Endothelial cell of umbilical vein (primary cell): ENCODE measurements around the gene OR56A3. TPM values are rescaled to one million over a fixed set of nuclear protein-coding genes. Genes with fewer than 3 reads are reported as not detected.
"Not testable (repeated sequence)": the region's sequence is repeated elsewhere in the genome, so short reads cannot be mapped to it uniquely, and the experiment has no call there.

Source experiments
- BruUV-seq: library from RNA; stranded (reverse); fragments of 400-500 nt; replicated peaks from 2 replicates; lab custom pipeline; 2021; lab: Mats Ljungman, UMichigan
- CTCF ChIA-PET: fragments of 300-600, 350-600 bp; sonication (Branson Sonifier 250); formaldehyde crosslinking; loops from one replicate; lab custom pipeline; 2021; ENCODE audit warnings: antibody characterized with exemption, inconsistent platforms; lab: Charles Lee
- POLR2A ChIA-PET: fragments of 300-600, 350-600 bp; sonication (Branson Sonifier 250); formaldehyde crosslinking; loops from one replicate; lab custom pipeline; 2021; ENCODE audit warnings: antibody characterized with exemption, inconsistent platforms; lab: Charles Lee
- DNase-seq: peaks from one replicate; pipeline ENCODE4 v3.0.0-alpha.2; 2011; ENCODE audit warnings: low read depth, low spot score
- FAIRE-seq: peaks from 2 replicates; lab custom pipeline; 2011; peaks lifted over from hg19 to GRCh38; lab: Jason Lieb, UNC
- H2AFZ ChIP-seq: 2 replicates; pipeline ENCODE4 v1.6.0; 2012; ENCODE audit warnings: low read depth, low read length, control low read depth, inconsistent platforms
- H3K27ac ChIP-seq: 2 replicates; pipeline ENCODE4 v1.5.1; 2011; ENCODE audit warnings: low read depth, mild to moderate bottlenecking, control low read depth, low read length, moderate library complexity; ENCODE audit not compliant: insufficient read depth
- H3K27me3 ChIP-seq, 2 experiments: 2 replicates each; pipeline versions ENCODE4 v1.6.0 to v1.6.1; 2011; ENCODE audit warnings: low read length in 2 of 2, mixed read lengths in 1 of 2; ENCODE audit not compliant: control insufficient read depth in 2 of 2, insufficient read depth in 2 of 2
- H3K36me3 ChIP-seq, 2 experiments: 2 replicates in 1 of 2; 3 replicates in 1 of 2; pipeline ENCODE4 v1.5.1; 2011; ENCODE audit warnings: low read length in 2 of 2, mild to moderate bottlenecking in 1 of 2, moderate library complexity in 1 of 2; ENCODE audit not compliant: control insufficient read depth in 2 of 2, insufficient read depth in 2 of 2; ENCODE audit errors: extremely low read depth in 1 of 2
- H3K4me1 ChIP-seq: 3 replicates; pipeline ENCODE4 v1.5.1; 2011; ENCODE audit warnings: mild to moderate bottlenecking, low read length; ENCODE audit not compliant: control insufficient read depth, insufficient read depth; ENCODE audit errors: extremely low read depth
- H3K4me2 ChIP-seq: 2 replicates; pipeline ENCODE4 v1.6.1; 2011; ENCODE audit warnings: low read length, control low read depth, mixed read lengths; ENCODE audit not compliant: insufficient read depth
- H3K4me3 ChIP-seq, 3 experiments: fragments of 200-600 bp in 1 of 3; sonication (generic), shearing (Covaris generic) in 1 of 3; replicated peaks in 1 of 3; 2 replicates each; pipeline ENCODE4 v1.5.1; 2011 to 2016; ENCODE audit warnings: control low read depth in 3 of 3, low read length in 3 of 3, mild to moderate bottlenecking in 2 of 3, inconsistent platforms in 1 of 3, low read depth in 1 of 3, moderate library complexity in 1 of 3; ENCODE audit not compliant: insufficient read depth in 1 of 3
- H3K79me2 ChIP-seq: 2 replicates; pipeline ENCODE4 v1.6.0; 2012; ENCODE audit warnings: low read length, inconsistent platforms; ENCODE audit not compliant: control insufficient read depth, insufficient read depth
- H3K9ac ChIP-seq: replicated peaks from 2 replicates; pipeline ENCODE3; 2011; ENCODE audit warnings: low read length, control low read depth; ENCODE audit not compliant: insufficient read depth; ENCODE audit errors: extremely low read depth
- H3K9me1 ChIP-seq: replicated peaks from 3 replicates; pipeline ENCODE4 v1.6.0; 2011; ENCODE audit warnings: mild to moderate bottlenecking, low read length; ENCODE audit not compliant: control insufficient read depth, insufficient read depth; ENCODE audit errors: extremely low read depth
- H3K9me3 ChIP-seq: replicated peaks from 2 replicates; pipeline ENCODE4 v1.5.1; 2012; ENCODE audit warnings: low read length, inconsistent platforms; ENCODE audit not compliant: control insufficient read depth, insufficient read depth
- H4K20me1 ChIP-seq: replicated peaks from 2 replicates; pipeline ENCODE3; 2011; ENCODE audit warnings: mild to moderate bottlenecking, low read length; ENCODE audit not compliant: control insufficient read depth, insufficient read depth; ENCODE audit errors: extremely low read depth
- EZH2 ChIP-seq: IDR thresholded peaks from 2 replicates; pipeline ENCODE4 v1.6.1; 2012; ENCODE audit warnings: borderline replicate concordance, low read depth, mild to moderate bottlenecking, moderate library complexity, low read length, inconsistent platforms; ENCODE audit not compliant: severe bottlenecking
- FOS ChIP-seq: IDR thresholded peaks from 2 replicates; pipeline ENCODE4 v1.6.1; 2011; ENCODE audit warnings: mild to moderate bottlenecking, low read length, moderate library complexity, borderline replicate concordance; ENCODE audit not compliant: insufficient read depth
- GATA2 ChIP-seq: IDR thresholded peaks from 2 replicates; pipeline ENCODE4 v1.7.0; 2011; ENCODE audit warnings: low read depth, mild to moderate bottlenecking, moderate library complexity, mixed read lengths, low read length; ENCODE audit not compliant: insufficient read length, insufficient read depth
- MYC ChIP-seq: IDR thresholded peaks from one replicate; pipeline ENCODE4 v1.6.1; 2011; ENCODE audit warnings: mild to moderate bottlenecking, low read depth, low read length
- POLR2A ChIP-seq: IDR thresholded peaks from 2 replicates; pipeline ENCODE4 v1.6.1; 2012; ENCODE audit warnings: low read depth, mild to moderate bottlenecking, control low read depth, low read length
- dilution Hi-C: fragments of 300-500 bp; cut with MboI; formaldehyde crosslinking; loops from one replicate; pipeline ENCODE4 v1.15.0; 2019; ENCODE audit warnings: low sequenced_read_pairs; ENCODE audit not compliant: extremely low pct_ligation_motif_present
- intact Hi-C: fragments of 100-400 bp; cut with micrococcal nuclease; formaldehyde crosslinking; loops from one replicate; pipeline ENCODE4 v1.10.0; 2022
- polyA plus RNA-seq, 4 experiments: library from polyadenylated mRNA; depleted of rRNA in 3 of 4; stranded (reverse) in 3 of 4; unstranded in 1 of 4; fragments of >200 nt; gene quantifications; 2 replicates each; pipeline versions ENCODE4 v1.2.1 to v1.2.3, GENCODE V29; 2011 to 2012; ENCODE audit warnings: missing spikeins in 1 of 4
- total RNA-seq: library from RNA; stranded (reverse); gene quantifications from 2 replicates; pipeline ENCODE4 v1.2.3, GENCODE V29; 2021
- TF ChIP-seq, protein P1 (sequence below), 2 donors: IDR thresholded peaks; 1 replicate in 1 of 2; 2 replicates in 1 of 2; pipeline ENCODE4 v1.5.1; 2011; ENCODE audit warnings: low read length in 2 of 2, mild to moderate bottlenecking in 2 of 2, moderate library complexity in 2 of 2, control low read depth in 1 of 2, inconsistent platforms in 1 of 2, low read depth in 1 of 2; ENCODE audit not compliant: insufficient read depth in 1 of 2; ENCODE audit errors: extremely low read depth in 1 of 2

OR56A3 gene
- total and polyA plus RNA-seq, 2 donors (not counting 3 experiments of a cell fraction or from before 2014, with no cell fraction given): not detected

DNA sequence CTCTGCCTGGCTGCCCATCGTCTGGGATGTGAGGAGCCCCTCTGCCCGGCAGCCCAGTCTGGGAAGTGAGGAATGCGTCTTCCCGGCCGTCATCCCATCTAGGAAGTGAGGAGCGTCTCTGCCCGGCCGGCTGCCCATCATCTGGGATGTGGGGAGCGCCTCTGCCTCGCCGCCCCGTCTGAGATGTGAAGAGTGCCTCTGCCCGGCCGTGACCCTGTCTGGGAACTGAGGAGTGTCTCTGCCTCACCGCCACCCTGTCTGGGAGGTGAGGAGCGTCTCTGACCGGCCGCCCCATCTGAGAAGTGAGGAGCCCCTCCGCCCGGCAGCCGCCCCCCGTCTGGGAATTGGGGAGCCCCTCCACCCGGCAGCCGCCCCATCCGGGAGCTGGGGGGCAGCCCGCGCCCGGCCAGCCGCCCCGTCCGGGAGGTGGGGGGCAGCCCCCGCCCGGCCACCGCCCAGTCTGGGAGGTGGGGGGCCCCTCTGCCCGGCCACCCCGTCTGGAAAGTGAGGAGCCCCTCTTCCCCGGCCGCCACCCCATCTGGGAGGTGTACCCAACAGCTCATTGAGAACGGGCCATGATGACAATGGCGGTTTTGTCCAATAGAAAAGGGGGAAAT is 18.8 kb downstream of the OR56A3 start:
- H3K4me2 ChIP-seq, H3K4me3 ChIP-seq, H4K20me1 ChIP-seq, CTCF ChIA-PET, H3K9me3 ChIP-seq, H3K9me1 ChIP-seq, H2AFZ ChIP-seq, H3K79me2 ChIP-seq, intact Hi-C loops, H3K9ac ChIP-seq, H3K4me1 ChIP-seq, DNase-seq, H3K27ac ChIP-seq, BruUV-seq, dilution Hi-C loops, FAIRE-seq, POLR2A ChIA-PET, H3K36me3 ChIP-seq, H3K27me3 ChIP-seq: not testable (repeated sequence)

DNA sequence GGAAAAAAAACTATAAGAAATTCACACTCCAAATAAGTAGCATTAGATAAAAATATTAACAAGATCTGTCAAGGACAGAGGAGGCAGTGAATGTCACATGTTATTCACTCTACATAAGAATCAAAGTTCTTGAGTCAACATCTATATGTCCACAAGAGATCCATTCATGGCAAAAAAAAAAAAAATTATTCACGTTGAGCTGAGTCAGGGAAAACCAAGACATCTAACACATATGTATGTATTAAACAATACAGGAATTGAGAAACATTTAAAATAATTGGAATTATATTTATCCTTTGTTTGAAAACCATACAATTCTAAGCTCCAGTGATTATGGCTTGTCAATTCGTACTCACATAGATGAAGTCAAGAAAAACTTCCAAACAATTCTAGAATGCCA is 24.9 kb downstream of the OR56A3 start:
- dilution Hi-C loops: no loop called here
- no TSS peak for BruUV-seq

More for the DNA sequence above, 24.9 kb downstream of the OR56A3 start:
- Histone ChIP-seq H3K4me3 (no peak overlapping the region), H3K4me2 (no peak overlapping the region), H3K79me2 (no peaks in the 10 kb centered on the region), H3K27me3 (no peaks in the 10 kb centered on the region), H4K20me1 (no peaks in the 10 kb centered on the region), H3K9ac (no peak overlapping the region), H3K36me3 (no peaks in the 10 kb centered on the region), H3K4me1 (no peaks in the 10 kb centered on the region), H3K27ac (no peak overlapping the region), H3K9me3 (no peaks in the 10 kb centered on the region), H2AFZ (no peak overlapping the region), H3K9me1 (no peaks in the 10 kb centered on the region)
- ChIA-PET CTCF (no interaction called here), POLR2A (no interaction called here)
- FAIRE-seq (no peak), DNase-seq (no peak)
- intact Hi-C loops: no loop called here
- TF ChIP-seq POLR2A (no peak), GATA2 (no peak), FOS (no peak), EZH2 (no peak), MYC (no peak)
- TF ChIP-seq, protein P1, sequence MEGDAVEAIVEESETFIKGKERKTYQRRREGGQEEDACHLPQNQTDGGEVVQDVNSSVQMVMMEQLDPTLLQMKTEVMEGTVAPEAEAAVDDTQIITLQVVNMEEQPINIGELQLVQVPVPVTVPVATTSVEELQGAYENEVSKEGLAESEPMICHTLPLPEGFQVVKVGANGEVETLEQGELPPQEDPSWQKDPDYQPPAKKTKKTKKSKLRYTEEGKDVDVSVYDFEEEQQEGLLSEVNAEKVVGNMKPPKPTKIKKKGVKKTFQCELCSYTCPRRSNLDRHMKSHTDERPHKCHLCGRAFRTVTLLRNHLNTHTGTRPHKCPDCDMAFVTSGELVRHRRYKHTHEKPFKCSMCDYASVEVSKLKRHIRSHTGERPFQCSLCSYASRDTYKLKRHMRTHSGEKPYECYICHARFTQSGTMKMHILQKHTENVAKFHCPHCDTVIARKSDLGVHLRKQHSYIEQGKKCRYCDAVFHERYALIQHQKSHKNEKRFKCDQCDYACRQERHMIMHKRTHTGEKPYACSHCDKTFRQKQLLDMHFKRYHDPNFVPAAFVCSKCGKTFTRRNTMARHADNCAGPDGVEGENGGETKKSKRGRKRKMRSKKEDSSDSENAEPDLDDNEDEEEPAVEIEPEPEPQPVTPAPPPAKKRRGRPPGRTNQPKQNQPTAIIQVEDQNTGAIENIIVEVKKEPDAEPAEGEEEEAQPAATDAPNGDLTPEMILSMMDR (IDR thresholded peaks at IDR 0.05; ENCODE audit: extremely low read depth in 1 of 2, insufficient read depth in 1 of 2, low read depth in 1 of 2, low read length in 2 of 2): no peak
